ENCODE results near the gene ZBTB34. TPM values are rescaled to one million over a fixed set of nuclear protein-coding genes. Genes with fewer than 3 reads are reported as not detected.

ZBTB34 gene
- total RNA-seq, 3 donors from 2014 or later (not counting 1 experiment from before 2014, with no cell fraction given): 8.9 to 13.9 (median 12.0) TPM

DNA sequence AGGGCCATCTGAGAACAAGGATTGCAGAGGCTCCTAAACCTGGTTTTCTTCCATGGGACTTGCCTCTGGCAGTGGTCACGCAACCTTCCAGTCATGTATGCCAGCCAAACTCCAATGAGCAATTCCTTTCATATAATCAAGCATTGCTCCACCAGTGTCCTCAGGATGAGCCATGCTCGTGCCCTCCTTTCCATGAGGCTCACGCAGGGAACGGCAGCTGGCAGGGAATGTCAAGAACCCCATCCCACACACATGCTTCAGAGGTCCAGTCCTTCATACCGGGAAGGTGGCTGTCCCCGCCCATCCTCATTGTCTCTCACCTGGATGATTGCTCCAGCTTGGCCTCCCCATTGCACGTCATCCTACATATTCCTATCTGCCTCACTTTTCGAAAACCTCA is 13.4 kb upstream of the ZBTB34 start:
- no peak for ATAC-seq
- peaks cover 0 to 5% of the 10 kb centered on the region in 2 donors for H3K4me1 Mint-ChIP-seq
- peaks cover 0 to 9% of the 10 kb centered on the region in 2 donors for H3K27me3 Mint-ChIP-seq (ENCODE audit: low read depth in 2 of 2)

DNA sequence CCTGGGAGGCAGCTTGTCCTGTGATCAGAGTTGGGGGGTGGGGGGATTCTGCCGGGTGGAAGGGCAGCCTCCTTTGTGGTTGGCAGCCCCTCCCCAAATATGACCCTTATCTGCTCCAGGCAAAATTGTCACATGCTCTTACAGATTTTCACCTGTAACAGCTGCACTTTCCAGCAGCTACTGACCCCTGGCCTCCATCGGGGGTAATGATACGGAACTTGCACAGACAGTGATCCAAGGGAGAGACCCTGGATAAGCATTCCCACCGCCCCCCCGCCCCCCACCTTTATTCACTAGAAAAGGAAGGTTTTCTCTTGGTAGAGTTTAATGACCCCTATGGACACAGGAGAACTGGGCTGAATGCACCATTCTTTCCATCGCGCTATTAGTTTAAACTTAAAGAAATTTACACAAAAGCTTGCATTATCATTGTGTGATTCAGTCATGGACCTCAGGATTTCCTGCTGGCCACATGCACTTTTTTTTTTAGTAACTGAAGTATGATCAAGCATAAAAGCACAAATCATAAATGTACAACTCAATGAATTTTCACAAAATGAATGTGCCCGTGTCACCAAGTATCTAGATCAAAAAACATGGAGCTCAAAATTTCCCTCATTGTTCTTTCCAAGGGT is 10.7 kb upstream of the ZBTB34 start:
- H3K4me1 Mint-ChIP-seq: no peaks in the 10 kb centered on the region
- intact Hi-C loops (cut with micrococcal nuclease): no loop called here
- H3K4me3 Mint-ChIP-seq: no peak overlapping the region
- peaks cover 10 to 11% of the 10 kb centered on the region in 2 donors for H3K27me3 Mint-ChIP-seq (ENCODE audit: low read depth in 2 of 2)
- no peaks in the 10 kb centered on the region for H3K9me3 Mint-ChIP-seq
- 33% methylated on average over 5 of the region's 8 CpGs for WGBS (ENCODE audit: insufficient coverage)
- no peak overlapping the region for H3K27ac Mint-ChIP-seq
- DNase-seq: no peak
- no peak overlapping the region for H3K4me3 ChIP-seq (ENCODE audit: low read length)
- H3K36me3 Mint-ChIP-seq: no peaks in the 10 kb centered on the region
- H3K4me1 ChIP-seq (ENCODE audit: control insufficient read depth, insufficient read depth, low read length): no peaks in the 10 kb centered on the region
- no peak for ATAC-seq
- no peaks in the 10 kb centered on the region for H3K36me3 ChIP-seq (ENCODE audit: control insufficient read depth, insufficient read depth, low read length)
- no peaks in the 10 kb centered on the region for H3K27me3 ChIP-seq (ENCODE audit: control insufficient read depth, insufficient read depth, low read length)
- TF ChIP-seq, protein P1, sequence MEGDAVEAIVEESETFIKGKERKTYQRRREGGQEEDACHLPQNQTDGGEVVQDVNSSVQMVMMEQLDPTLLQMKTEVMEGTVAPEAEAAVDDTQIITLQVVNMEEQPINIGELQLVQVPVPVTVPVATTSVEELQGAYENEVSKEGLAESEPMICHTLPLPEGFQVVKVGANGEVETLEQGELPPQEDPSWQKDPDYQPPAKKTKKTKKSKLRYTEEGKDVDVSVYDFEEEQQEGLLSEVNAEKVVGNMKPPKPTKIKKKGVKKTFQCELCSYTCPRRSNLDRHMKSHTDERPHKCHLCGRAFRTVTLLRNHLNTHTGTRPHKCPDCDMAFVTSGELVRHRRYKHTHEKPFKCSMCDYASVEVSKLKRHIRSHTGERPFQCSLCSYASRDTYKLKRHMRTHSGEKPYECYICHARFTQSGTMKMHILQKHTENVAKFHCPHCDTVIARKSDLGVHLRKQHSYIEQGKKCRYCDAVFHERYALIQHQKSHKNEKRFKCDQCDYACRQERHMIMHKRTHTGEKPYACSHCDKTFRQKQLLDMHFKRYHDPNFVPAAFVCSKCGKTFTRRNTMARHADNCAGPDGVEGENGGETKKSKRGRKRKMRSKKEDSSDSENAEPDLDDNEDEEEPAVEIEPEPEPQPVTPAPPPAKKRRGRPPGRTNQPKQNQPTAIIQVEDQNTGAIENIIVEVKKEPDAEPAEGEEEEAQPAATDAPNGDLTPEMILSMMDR (IDR thresholded peaks at IDR 0.05): no peak
- no peak overlapping the region for H3K27ac ChIP-seq (ENCODE audit: low read length)
- H3K9me3 ChIP-seq (ENCODE audit: control insufficient read depth, insufficient read depth, low read length): no peaks in the 10 kb centered on the region

More for the DNA sequence above, 13.4 kb upstream of the ZBTB34 start:
- H3K36me3 ChIP-seq (ENCODE audit: control insufficient read depth, insufficient read depth, low read length): no peaks in the 10 kb centered on the region
- intact Hi-C loops (cut with micrococcal nuclease): no loop called here
- TF ChIP-seq, protein P1 (IDR thresholded peaks at IDR 0.05): no peak
- WGBS (ENCODE audit: insufficient coverage): 96% methylated on average over 8 of the region's 8 CpGs
- Mint-ChIP-seq H3K9me3 (no peaks in the 10 kb centered on the region), H3K36me3 (no peaks in the 10 kb centered on the region), H3K27ac (no peak overlapping the region), H3K4me3 (no peak overlapping the region)
- no peaks in the 10 kb centered on the region for H3K9me3 ChIP-seq (ENCODE audit: control insufficient read depth, insufficient read depth, low read length)
- no peaks in the 10 kb centered on the region for H3K4me1 ChIP-seq (ENCODE audit: control insufficient read depth, insufficient read depth, low read length)
- H3K4me3 ChIP-seq (ENCODE audit: low read length): no peak overlapping the region
- no peaks in the 10 kb centered on the region for H3K27me3 ChIP-seq (ENCODE audit: control insufficient read depth, insufficient read depth, low read length)
- no peak overlapping the region for H3K27ac ChIP-seq (ENCODE audit: low read length)
- DNase-seq: no peak

DNA sequence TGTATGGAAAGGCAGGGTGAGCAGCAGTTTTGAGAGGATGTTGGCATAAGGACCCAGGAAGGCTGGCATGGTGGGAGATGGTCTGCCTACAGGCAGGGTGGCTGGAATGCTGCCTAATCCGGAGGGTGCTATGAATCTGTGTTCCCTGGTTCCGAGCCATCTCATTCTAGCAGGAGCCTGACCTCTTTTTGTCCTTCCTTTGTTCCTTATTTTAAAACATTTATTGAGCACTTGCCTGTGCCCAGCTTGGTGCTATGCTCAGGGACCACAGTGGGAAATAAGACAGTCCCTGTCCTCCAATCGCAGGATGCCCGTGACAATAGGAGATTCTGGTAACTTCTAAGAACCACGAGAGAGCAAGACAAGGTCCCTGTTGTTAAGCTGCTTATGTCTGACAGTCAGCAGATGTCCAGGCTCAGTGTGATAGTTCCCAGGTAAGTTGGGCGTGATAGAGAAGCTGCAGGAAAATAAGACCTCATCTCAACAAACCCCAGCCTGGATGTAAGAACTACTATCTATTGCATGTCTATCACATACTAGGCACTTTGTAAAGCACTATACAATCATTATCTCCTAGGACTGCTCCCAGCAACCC is 9.1 kb upstream of the ZBTB34 start:
- Mint-ChIP-seq H3K27ac (no peak overlapping the region), H3K27me3 (ENCODE audit: low read depth in 2 of 2) (peaks cover 16 to 20% of the 10 kb centered on the region in 2 donors), H3K4me3 (no peak overlapping the region), H3K4me1 (no peaks in the 10 kb centered on the region), H3K36me3 (no peaks in the 10 kb centered on the region), H3K9me3 (no peaks in the 10 kb centered on the region)
- WGBS (ENCODE audit: insufficient coverage): 92% methylated on average over 6 of the region's 6 CpGs
- Histone ChIP-seq H3K4me1 (ENCODE audit: control insufficient read depth, insufficient read depth, low read length) (no peaks in the 10 kb centered on the region), H3K9me3 (ENCODE audit: control insufficient read depth, insufficient read depth, low read length) (no peaks in the 10 kb centered on the region), H3K27me3 (ENCODE audit: control insufficient read depth, insufficient read depth, low read length) (no peaks in the 10 kb centered on the region), H3K27ac (ENCODE audit: low read length) (no peak overlapping the region), H3K36me3 (ENCODE audit: control insufficient read depth, insufficient read depth, low read length) (no peaks in the 10 kb centered on the region), H3K4me3 (ENCODE audit: low read length) (no peak overlapping the region)
- DNase-seq (no peak), ATAC-seq (no peak)
- TF ChIP-seq, protein P1 (IDR thresholded peaks at IDR 0.05): no peak
- intact Hi-C loops (cut with micrococcal nuclease): no loop called here
